Measurements from ENCODE around the gene SLC44A5. TPM values are rescaled to one million over a fixed set of nuclear protein-coding genes. Genes with fewer than 3 reads are reported as not detected.

SLC44A5 gene
- total RNA-seq, 4 donors from 2014 or later: 0.22 to 0.57 (median 0.42) TPM

DNA sequence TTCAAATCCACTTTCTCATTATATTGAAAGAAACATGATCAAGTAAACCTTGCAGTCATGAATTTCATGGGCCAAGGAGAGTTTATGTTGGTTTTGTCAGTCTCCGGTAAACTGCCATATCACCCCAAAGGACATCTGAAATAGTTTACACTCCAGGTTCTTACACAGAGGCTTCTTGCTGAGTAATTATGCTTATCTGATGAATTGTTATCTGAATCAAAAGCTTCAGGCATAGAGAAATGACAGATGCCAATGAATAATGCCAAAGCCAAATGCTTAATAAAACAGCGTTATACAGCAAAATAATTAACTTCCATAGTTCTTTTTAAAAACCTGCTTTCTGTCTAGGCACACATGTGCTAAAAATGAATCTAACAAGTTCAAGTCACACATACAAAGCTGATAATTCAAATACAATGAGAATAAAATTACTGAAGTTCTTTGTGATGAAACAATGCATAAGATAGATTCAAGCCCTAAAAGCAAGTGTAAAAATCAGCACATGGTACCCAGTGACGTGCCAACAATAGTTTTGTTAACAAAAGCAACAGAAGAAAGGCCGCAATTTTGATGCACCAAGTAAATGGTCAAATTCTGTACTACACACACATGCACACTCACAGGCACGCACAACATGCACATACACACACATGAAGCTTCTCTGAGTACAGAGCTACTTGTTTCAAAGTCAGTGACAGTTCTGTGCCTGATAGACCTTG lies 109.2 kb downstream of the SLC44A5 start:
- TF ChIP-seq, protein P1, sequence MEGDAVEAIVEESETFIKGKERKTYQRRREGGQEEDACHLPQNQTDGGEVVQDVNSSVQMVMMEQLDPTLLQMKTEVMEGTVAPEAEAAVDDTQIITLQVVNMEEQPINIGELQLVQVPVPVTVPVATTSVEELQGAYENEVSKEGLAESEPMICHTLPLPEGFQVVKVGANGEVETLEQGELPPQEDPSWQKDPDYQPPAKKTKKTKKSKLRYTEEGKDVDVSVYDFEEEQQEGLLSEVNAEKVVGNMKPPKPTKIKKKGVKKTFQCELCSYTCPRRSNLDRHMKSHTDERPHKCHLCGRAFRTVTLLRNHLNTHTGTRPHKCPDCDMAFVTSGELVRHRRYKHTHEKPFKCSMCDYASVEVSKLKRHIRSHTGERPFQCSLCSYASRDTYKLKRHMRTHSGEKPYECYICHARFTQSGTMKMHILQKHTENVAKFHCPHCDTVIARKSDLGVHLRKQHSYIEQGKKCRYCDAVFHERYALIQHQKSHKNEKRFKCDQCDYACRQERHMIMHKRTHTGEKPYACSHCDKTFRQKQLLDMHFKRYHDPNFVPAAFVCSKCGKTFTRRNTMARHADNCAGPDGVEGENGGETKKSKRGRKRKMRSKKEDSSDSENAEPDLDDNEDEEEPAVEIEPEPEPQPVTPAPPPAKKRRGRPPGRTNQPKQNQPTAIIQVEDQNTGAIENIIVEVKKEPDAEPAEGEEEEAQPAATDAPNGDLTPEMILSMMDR (IDR thresholded peaks at IDR 0.05; ENCODE audit: low read depth): no peak

DNA sequence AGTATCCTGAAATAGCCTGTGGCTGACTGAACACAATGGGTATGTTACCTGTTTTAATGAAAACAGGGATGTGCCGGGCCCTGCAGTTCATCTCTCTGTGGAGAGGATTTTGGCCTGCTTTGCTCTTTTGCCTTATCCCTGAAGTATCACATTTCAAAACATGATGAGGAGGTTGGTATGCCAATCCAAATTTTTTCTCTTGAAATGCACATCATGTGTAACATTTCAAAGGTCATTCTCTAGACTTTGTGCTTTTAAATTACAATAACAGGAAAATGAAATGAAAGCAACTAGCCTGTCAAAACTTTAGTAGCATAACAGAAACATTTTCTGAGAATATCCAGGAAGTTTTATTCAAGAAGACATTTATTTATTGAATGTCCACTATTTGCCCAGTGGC lies 118.9 kb downstream of the SLC44A5 start:
- TF ChIP-seq, protein P1 (IDR thresholded peaks at IDR 0.05; ENCODE audit: low read depth): no peak

DNA sequence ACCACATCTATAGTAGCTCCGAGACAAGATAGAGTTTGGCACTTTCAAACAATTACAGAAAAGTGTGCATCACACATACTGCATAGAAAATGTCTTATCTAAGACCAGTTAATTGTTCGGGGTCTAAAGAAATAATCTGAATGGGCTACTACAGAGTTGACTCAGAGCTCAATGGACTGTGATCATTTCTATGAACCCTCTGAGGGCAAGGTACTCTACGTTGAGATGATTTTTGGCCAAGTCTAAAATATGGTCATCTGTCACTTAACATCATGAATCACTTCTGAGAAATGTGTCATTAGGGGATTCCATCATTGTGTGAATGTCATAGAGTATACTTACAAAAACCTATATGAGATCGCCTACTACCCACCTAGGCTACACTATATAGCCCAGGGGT lies 123.5 kb downstream of the SLC44A5 start:
- TF ChIP-seq, protein P1 (IDR thresholded peaks at IDR 0.05; ENCODE audit: low read depth): no peak

DNA sequence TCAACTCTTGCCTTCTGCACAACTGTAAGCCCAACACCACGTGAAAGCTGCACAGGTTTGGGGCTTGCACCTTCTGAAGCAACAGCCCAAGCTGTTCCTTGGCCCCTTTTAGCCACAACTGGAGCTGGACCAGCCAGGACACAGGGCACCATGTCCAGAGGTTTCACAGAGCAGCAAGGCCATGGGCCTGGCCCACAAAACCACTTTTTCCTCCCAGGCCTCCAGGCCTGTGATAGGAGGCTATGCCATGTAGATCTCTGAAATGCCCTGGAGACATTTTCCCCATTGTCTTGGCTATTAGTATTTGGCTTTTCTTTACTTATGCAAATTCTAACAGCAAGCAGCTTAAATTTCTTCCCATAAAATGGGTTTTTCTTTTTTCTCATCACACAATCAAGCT lies 126.1 kb downstream of the SLC44A5 start:
- TF ChIP-seq, protein P1 (IDR thresholded peaks at IDR 0.05; ENCODE audit: low read depth): no peak

DNA sequence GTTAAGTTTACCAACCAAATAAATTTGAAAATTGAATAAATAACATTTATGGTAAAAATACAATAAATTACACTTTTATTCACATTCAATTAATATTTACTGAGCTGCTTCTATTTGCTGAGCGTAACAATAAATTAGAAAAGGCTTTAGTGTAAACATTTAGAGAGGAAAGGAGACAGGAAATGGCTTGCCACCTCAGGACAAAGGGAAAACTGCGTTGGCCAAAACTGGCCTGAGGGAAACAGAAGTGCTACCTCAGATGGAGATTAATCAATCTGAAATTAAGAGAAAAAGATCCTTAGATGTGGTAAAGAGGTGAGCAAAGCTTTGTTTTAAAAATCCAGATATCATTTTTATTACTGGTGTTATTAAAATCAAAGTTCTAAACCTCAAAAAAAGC lies 128.0 kb downstream of the SLC44A5 start:
- TF ChIP-seq, protein P1 (IDR thresholded peaks at IDR 0.05; ENCODE audit: low read depth): no peak

DNA sequence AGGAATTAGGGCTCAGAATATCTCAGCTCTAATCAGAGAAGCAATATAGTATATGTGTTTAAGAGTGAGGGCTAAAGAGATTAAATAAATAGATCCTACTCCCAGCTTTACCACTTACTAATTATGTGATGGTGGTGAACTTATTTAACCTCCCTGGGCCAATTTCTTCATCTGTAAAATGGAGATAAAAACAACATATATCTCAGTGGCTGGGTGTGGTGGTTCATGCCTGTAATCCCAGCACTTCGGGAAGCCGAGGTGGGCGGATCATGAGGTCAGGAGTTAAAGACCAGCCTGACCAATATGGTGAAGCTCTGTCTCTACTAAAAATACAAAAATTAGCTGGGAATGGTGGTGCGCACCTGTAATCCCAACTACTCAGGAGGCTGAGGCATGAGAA lies 135.2 kb downstream of the SLC44A5 start:
- TF ChIP-seq, protein P1 (IDR thresholded peaks at IDR 0.05; ENCODE audit: low read depth): no peak

DNA sequence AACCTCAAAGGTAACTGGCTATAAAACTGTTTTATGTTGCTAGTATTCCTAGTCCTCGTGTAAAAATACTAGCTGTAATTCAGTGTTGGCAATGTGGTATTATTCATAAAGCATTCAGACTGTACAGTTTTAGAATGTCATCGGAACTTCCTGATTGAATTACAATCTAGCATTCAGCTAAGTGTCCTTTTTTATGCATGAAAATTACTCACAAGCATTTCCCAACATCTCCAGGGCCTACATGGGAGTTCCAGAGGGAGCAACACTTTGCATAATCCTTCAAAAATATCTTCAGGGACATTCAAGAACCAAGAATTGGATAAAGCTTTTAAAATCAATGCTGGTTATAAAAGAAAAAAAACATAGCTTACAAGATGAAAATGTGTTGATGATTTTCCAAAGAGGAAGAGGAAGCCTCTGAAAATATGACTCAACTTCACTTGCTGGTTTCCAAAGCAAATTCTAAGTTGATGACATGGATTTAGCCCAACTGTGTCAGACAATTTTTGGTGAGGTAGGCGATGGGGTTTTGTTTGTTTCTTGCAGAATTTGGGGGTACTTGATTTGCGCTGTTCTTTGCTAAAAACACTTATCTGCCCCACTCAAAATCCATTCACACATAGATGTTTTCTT lies 137.8 kb downstream of the SLC44A5 start:
- TF ChIP-seq, protein P1 (IDR thresholded peaks at IDR 0.05; ENCODE audit: low read depth): no peak

All from subcutaneous adipose tissue (tissue), 4 donors.